ENCODE results near the gene MYRF.

DNA sequence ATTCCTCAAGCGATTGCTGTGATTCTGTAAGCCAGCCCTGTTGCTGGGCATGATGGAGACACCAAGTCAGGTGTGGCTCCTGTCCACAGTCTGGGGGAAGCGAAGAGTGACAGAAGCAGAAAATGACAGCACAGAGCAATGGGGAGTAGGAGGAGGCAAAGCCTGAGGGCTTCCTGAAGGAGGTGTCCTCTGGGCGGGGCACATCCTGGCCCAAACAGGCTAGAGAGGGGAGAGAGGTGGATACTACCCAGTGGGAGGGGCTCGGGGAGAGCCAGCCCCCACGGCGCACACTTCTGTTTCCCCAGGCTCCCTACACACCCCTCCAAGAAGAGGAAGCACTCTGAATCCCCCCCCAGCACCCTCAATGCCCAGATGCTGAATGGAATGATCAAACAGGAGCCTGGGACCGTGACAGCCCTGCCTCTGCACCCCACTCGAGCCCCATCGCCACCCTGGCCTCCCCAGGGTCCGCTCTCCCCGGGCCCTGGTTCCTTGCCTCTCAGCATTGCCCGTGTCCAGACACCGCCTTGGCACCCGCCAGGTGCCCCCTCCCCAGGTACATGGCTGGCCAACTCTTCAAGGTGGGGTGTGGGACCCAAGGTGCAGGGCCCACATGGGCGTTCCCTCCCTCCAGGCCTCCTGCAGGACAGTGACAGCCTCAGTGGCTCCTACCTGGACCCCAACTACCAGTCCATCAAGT is 18.9 kb downstream of the MYRF start:
- TF ChIP-seq, protein P1, sequence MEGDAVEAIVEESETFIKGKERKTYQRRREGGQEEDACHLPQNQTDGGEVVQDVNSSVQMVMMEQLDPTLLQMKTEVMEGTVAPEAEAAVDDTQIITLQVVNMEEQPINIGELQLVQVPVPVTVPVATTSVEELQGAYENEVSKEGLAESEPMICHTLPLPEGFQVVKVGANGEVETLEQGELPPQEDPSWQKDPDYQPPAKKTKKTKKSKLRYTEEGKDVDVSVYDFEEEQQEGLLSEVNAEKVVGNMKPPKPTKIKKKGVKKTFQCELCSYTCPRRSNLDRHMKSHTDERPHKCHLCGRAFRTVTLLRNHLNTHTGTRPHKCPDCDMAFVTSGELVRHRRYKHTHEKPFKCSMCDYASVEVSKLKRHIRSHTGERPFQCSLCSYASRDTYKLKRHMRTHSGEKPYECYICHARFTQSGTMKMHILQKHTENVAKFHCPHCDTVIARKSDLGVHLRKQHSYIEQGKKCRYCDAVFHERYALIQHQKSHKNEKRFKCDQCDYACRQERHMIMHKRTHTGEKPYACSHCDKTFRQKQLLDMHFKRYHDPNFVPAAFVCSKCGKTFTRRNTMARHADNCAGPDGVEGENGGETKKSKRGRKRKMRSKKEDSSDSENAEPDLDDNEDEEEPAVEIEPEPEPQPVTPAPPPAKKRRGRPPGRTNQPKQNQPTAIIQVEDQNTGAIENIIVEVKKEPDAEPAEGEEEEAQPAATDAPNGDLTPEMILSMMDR (IDR thresholded peaks at IDR 0.05; ENCODE audit: insufficient read depth, low read depth, low read length), result no peak
- no peak for TF ChIP-seq EZH2 (IDR thresholded peaks at IDR 0.05; ENCODE audit: insufficient read depth, low read length)
